PFSK-1 (cell line): ENCODE measurements around the gene SMOC2.

Experiments used
- FOXP2 ChIP-seq: optimal IDR thresholded peaks from 2 replicates; pipeline ENCODE3; 2011; ENCODE audit warnings: borderline replicate concordance, control low read depth, inconsistent platforms; ENCODE audit not compliant: insufficient read depth; ENCODE audit errors: extremely low read length, extremely low read depth
- POLR2AphosphoS5 ChIP-seq: IDR thresholded peaks from 2 replicates; pipeline ENCODE4 v1.6.1; 2012; ENCODE audit warnings: low read depth, mild to moderate bottlenecking, control low read depth, low read length, moderate library complexity
- REST ChIP-seq, 2 experiments: IDR thresholded peaks; 2 replicates each; pipeline versions ENCODE4 v1.6.1 to v1.8.0; 2011 to 2012; ENCODE audit warnings: low read depth in 2 of 2, low read length in 2 of 2, control low read depth in 1 of 2, inconsistent platforms in 1 of 2, mild to moderate bottlenecking in 1 of 2, moderate library complexity in 1 of 2; ENCODE audit not compliant: insufficient read depth in 1 of 2
- SIN3A ChIP-seq: IDR thresholded peaks from 2 replicates; pipeline ENCODE4 v1.6.1; 2012; ENCODE audit warnings: mild to moderate bottlenecking, low read length, moderate library complexity, borderline replicate concordance; ENCODE audit not compliant: insufficient read depth
- TAF1 ChIP-seq: IDR thresholded peaks from 2 replicates; pipeline ENCODE4 v1.6.1; 2012; ENCODE audit warnings: low read length, control low read depth, borderline replicate concordance; ENCODE audit not compliant: insufficient read depth

The SMOC2 gene

DNA sequence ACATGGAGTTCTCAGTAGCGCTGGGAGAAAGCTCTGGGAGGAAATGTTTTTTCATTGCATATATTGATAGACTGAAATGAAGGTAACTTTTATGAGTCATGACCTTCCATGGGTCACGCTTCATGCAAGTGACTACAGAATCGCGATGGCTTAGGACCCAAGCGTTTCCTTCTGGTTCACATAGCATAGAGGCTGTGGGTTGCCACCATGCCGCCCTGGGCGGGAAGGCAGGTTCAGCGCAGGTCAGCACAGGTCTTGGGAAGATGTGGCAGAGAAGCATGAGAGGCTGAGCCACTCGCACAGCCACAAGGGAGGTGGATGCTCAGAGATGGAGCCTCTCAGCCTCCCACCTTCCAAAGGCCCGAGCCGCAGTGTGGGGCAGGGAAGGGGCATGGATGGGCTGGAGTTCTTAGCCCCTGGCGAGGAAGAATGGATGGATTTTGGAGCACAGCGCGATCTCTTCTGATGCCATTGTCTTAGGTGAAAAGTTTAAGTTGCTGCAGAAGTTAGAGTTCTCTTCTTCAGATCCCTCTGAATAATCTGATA lies 219.5 kb downstream of the SMOC2 start:
- TF ChIP-seq REST (IDR thresholded peaks at IDR 0.05; ENCODE audit: insufficient read depth in 1 of 2, low read depth in 2 of 2, low read length in 2 of 2) (no peak), SIN3A (no peak)

- TF ChIP-seq POLR2AphosphoS5 (no peak), REST (IDR thresholded peaks at IDR 0.05; ENCODE audit: insufficient read depth in 1 of 2, low read depth in 2 of 2, low read length in 2 of 2) (no peak), SIN3A (no peak), FOXP2 (no peak), TAF1 (no peak)
Measured at GRCh38 chr6:168662301-168662936, 221.4 kb downstream of the SMOC2 start.

- TF ChIP-seq SIN3A (no peak), POLR2AphosphoS5 (no peak), TAF1 (no peak), REST (IDR thresholded peaks at IDR 0.05; ENCODE audit: insufficient read depth in 1 of 2, low read depth in 2 of 2, low read length in 2 of 2) (no peak), FOXP2 (no peak)
Measured at GRCh38 chr6:168663041-168663440, 222.1 kb downstream of the SMOC2 start.

- TF ChIP-seq TAF1 (no peak), SIN3A (no peak), POLR2AphosphoS5 (no peak), FOXP2 (no peak), REST (IDR thresholded peaks at IDR 0.05; ENCODE audit: insufficient read depth in 1 of 2, low read depth in 2 of 2, low read length in 2 of 2) (no peak)
Measured at GRCh38 chr6:168664956-168665355, 224.0 kb downstream of the SMOC2 start.

DNA sequence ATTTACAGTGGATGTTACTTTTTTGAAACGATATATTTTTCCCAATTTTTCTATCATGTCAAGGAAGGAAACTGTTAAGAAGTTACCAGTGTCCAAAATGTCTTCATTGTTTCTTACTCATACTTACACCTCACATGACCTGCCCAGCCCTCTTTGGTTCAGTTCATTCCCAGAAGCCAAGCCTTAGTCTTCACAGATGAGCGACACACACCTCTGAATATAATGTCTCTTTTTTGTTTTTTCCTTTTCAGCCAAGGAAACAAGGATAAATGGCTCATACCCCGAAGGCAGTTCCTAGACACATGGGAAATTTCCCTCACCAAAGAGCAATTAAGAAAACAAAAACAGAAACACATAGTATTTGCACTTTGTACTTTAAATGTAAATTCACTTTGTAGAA lies 225.2 kb downstream of the SMOC2 start:
- no peak for TF ChIP-seq REST (IDR thresholded peaks at IDR 0.05; ENCODE audit: insufficient read depth in 1 of 2, low read depth in 2 of 2, low read length in 2 of 2)
